H1 (cell line): ENCODE measurements around the gene SMYD3. TPM values are rescaled to one million over a fixed set of nuclear protein-coding genes. Genes with fewer than 3 reads are reported as not detected.

Experiments
- CTCF ChIA-PET: fragments of 300-600 bp; sonication (Branson Sonifier 250); formaldehyde crosslinking; loops from one replicate; lab custom pipeline; 2021; ENCODE audit not compliant: partially characterized antibody; lab: Charles Lee
- POLR2A ChIA-PET: fragments of 300-600 bp; sonication (Branson Sonifier 250); formaldehyde crosslinking; loops from one replicate; lab custom pipeline; 2021; ENCODE audit warnings: inconsistent platforms; ENCODE audit not compliant: partially characterized antibody; lab: Charles Lee
- DNase-seq, 2 experiments: peaks; one replicate each; pipeline versions ENCODE4 v3.0.0 to v3.0.0-alpha.2; 2010 to 2022; ENCODE audit warnings: low spot score in 2 of 2, low read depth in 1 of 2, mixed read lengths in 1 of 2
- FAIRE-seq: peaks from 2 replicates; lab custom pipeline; 2011; peaks lifted over from hg19 to GRCh38; lab: Jason Lieb, UNC
- H2AFZ ChIP-seq: 2 replicates; pipeline ENCODE4 v1.8.1; 2012; ENCODE audit warnings: low read length, inconsistent platforms
- H2AK5ac ChIP-seq: 2 replicates; pipeline ENCODE4 v1.6.1; 2013; ENCODE audit warnings: low read depth, low read length
- H2BK120ac ChIP-seq: replicated peaks from 2 replicates; pipeline ENCODE3; 2013; ENCODE audit warnings: low read depth, low read length, inconsistent platforms
- H2BK12ac ChIP-seq: 2 replicates; pipeline ENCODE4 v1.6.1; 2013; ENCODE audit warnings: low read depth, low read length
- H2BK15ac ChIP-seq: 2 replicates; pipeline ENCODE4 v1.6.1; 2013; ENCODE audit warnings: low read length
- H2BK20ac ChIP-seq: 2 replicates; pipeline ENCODE4 v1.6.1; 2013; ENCODE audit warnings: low read length
- H2BK5ac ChIP-seq: 2 replicates; pipeline ENCODE4 v1.6.1; 2013; ENCODE audit warnings: low read depth, low read length
- H3K14ac ChIP-seq: 2 replicates; pipeline ENCODE4 v1.6.1; 2013; ENCODE audit warnings: inconsistent platforms; ENCODE audit not compliant: insufficient read length
- H3K18ac ChIP-seq: 2 replicates; pipeline ENCODE4 v1.6.1; 2013; ENCODE audit warnings: low read length; ENCODE audit errors: extremely low read depth
- H3K23ac ChIP-seq: 2 replicates; pipeline ENCODE4 v1.6.1; 2013; ENCODE audit warnings: inconsistent platforms; ENCODE audit not compliant: insufficient read length
- H3K23me2 ChIP-seq: 2 replicates; pipeline ENCODE4 v1.6.1; 2013; ENCODE audit warnings: low read depth, low read length
- H3K27ac ChIP-seq: 2 replicates; pipeline ENCODE4 v1.6.1; 2011; ENCODE audit warnings: low read depth, low read length, inconsistent platforms
- H3K27me3 ChIP-seq, 4 experiments: replicated peaks in 1 of 4; 1 replicate in 1 of 4; 2 replicates in 3 of 4; pipeline versions ENCODE4 v1.6.1 to v1.8.1; 2011 to 2013; ENCODE audit warnings: low read length in 3 of 4, mild to moderate bottlenecking in 3 of 4, inconsistent platforms in 2 of 4, mixed read lengths in 2 of 4, moderate library complexity in 1 of 4; ENCODE audit not compliant: control insufficient read depth in 3 of 4, insufficient read depth in 3 of 4; ENCODE audit errors: extremely low read depth in 1 of 4
- H3K36me3 ChIP-seq, 4 experiments: 2 replicates each; pipeline versions ENCODE4 v1.6.1 to v1.8.1; 2011 to 2013; ENCODE audit warnings: mild to moderate bottlenecking in 4 of 4, low read length in 3 of 4, moderate library complexity in 2 of 4, control low read depth in 1 of 4, inconsistent platforms in 1 of 4; ENCODE audit not compliant: insufficient read depth in 4 of 4, control insufficient read depth in 2 of 4
- H3K4ac ChIP-seq: replicated peaks from 2 replicates; pipeline ENCODE3; 2013; ENCODE audit warnings: low read length, low read depth, mixed read lengths, inconsistent platforms; ENCODE audit not compliant: insufficient read length
- H3K4me1 ChIP-seq, 4 experiments: replicated peaks in 1 of 4; 1 replicate in 1 of 4; 2 replicates in 3 of 4; pipeline versions ENCODE4 v1.6.1 to v1.8.1; 2011 to 2013; ENCODE audit warnings: low read length in 3 of 4, inconsistent platforms in 2 of 4, mixed read lengths in 1 of 4; ENCODE audit not compliant: insufficient read depth in 4 of 4, control insufficient read depth in 3 of 4
- H3K4me2 ChIP-seq, 2 experiments: 2 replicates each; pipeline versions ENCODE4 v1.6.1 to v1.8.1; 2011 to 2013; ENCODE audit warnings: low read depth in 2 of 2, low read length in 2 of 2, control low read depth in 1 of 2, inconsistent platforms in 1 of 2, mild to moderate bottlenecking in 1 of 2; ENCODE audit not compliant: insufficient read depth in 1 of 2
- H3K4me3 ChIP-seq, 4 experiments: fragments of 200-600, 300-600 bp in 1 of 4; sonication (generic), shearing (Covaris generic), sonication (Bioruptor Twin) in 1 of 4; 2 replicates each; pipeline versions ENCODE4 v1.5.1 to v1.8.1; 2011 to 2016; ENCODE audit warnings: low read length in 4 of 4, low read depth in 3 of 4, control low read depth in 2 of 4, inconsistent platforms in 2 of 4, mild to moderate bottlenecking in 2 of 4, mixed read lengths in 1 of 4, moderate library complexity in 1 of 4; ENCODE audit not compliant: insufficient read depth in 2 of 4; ENCODE audit errors: extremely low read depth in 1 of 4
- H3K56ac ChIP-seq: replicated peaks from 2 replicates; pipeline ENCODE3; 2013; ENCODE audit warnings: low read depth, mild to moderate bottlenecking, mixed read lengths, low read length, inconsistent platforms; ENCODE audit not compliant: insufficient read length
- H3K79me1 ChIP-seq: 2 replicates; pipeline ENCODE4 v1.6.1; 2013; ENCODE audit warnings: low read depth, low read length, control low read depth
- H3K79me2 ChIP-seq, 2 experiments: 2 replicates each; pipeline versions ENCODE4 v1.6.1 to v1.8.1; 2012 to 2013; ENCODE audit warnings: low read length in 2 of 2, mild to moderate bottlenecking in 2 of 2, inconsistent platforms in 1 of 2; ENCODE audit not compliant: insufficient read depth in 2 of 2, control insufficient read depth in 1 of 2
- H3K9ac ChIP-seq, 4 experiments: replicated peaks in 1 of 4; 1 replicate in 1 of 4; 2 replicates in 3 of 4; pipeline versions ENCODE4 v1.6.1 to v1.8.1; 2011 to 2013; ENCODE audit warnings: low read depth in 3 of 4, low read length in 3 of 4, control low read depth in 2 of 4, mild to moderate bottlenecking in 2 of 4, moderate library complexity in 2 of 4, inconsistent platforms in 1 of 4; ENCODE audit errors: extremely low read depth in 1 of 4
- H3K9me3 ChIP-seq, 2 experiments: 2 replicates each; pipeline versions ENCODE4 v1.6.1 to v1.8.1; 2012 to 2013; ENCODE audit warnings: mild to moderate bottlenecking in 2 of 2, moderate library complexity in 2 of 2, control low read depth in 1 of 2, inconsistent platforms in 1 of 2, low read depth in 1 of 2, low read length in 1 of 2, mixed read lengths in 1 of 2; ENCODE audit not compliant: insufficient read depth in 2 of 2
- H4K20me1 ChIP-seq, 2 experiments: replicated peaks in 1 of 2; 2 replicates each; pipeline versions ENCODE3 to v1.8.1; 2011 to 2013; ENCODE audit warnings: inconsistent platforms in 2 of 2, low read length in 2 of 2, mild to moderate bottlenecking in 1 of 2; ENCODE audit not compliant: insufficient read depth in 2 of 2, control insufficient read depth in 1 of 2
- H4K5ac ChIP-seq: 2 replicates; pipeline ENCODE4 v1.6.1; 2013; ENCODE audit warnings: low read length, low read depth, mixed read lengths, inconsistent platforms; ENCODE audit not compliant: insufficient read length
- H4K8ac ChIP-seq: 2 replicates; pipeline ENCODE4 v1.8.0; 2013; ENCODE audit warnings: mild to moderate bottlenecking, moderate library complexity, low read length, inconsistent platforms; ENCODE audit not compliant: insufficient read depth; ENCODE audit errors: extremely low read depth
- H4K91ac ChIP-seq: replicated peaks from 2 replicates; pipeline ENCODE3; 2013; ENCODE audit warnings: low read length, mixed read lengths, inconsistent platforms; ENCODE audit not compliant: insufficient read length
- ATF3 ChIP-seq: IDR thresholded peaks from 2 replicates; pipeline ENCODE4 v1.6.1; 2011; ENCODE audit warnings: low read depth, mild to moderate bottlenecking, low read length; ENCODE audit not compliant: insufficient read depth
- CBX8 ChIP-seq: fragments of 300-800, 300-1000 bp; sonication (generic); IDR thresholded peaks from 2 replicates; pipeline ENCODE4 v1.7.1; 2016; ENCODE audit warnings: low read depth, low read length, borderline replicate concordance
- CTCF ChIP-seq, 3 experiments: IDR thresholded peaks; 1 replicate in 2 of 3; 2 replicates in 1 of 3; pipeline versions ENCODE4 v1.5.1 to v1.6.1; 2011; ENCODE audit warnings: low read length in 3 of 3, mild to moderate bottlenecking in 3 of 3, inconsistent platforms in 2 of 3, low read depth in 1 of 3, moderate library complexity in 1 of 3; ENCODE audit not compliant: insufficient read depth in 1 of 3; ENCODE audit errors: control extremely low read depth in 1 of 3
- KDM5A ChIP-seq: fragments of 200-600 bp; IDR thresholded peaks from 2 replicates; pipeline ENCODE4 v1.7.1; 2012; ENCODE audit warnings: mild to moderate bottlenecking, low read length, inconsistent platforms, mixed read lengths
- POLR2A ChIP-seq, 2 experiments: IDR thresholded peaks; 1 replicate in 1 of 2; 2 replicates in 1 of 2; pipeline ENCODE4 v1.6.1; 2011; ENCODE audit warnings: low read depth in 2 of 2, low read length in 2 of 2, mild to moderate bottlenecking in 2 of 2; ENCODE audit errors: control extremely low read depth in 1 of 2
- RAD21 ChIP-seq, 2 experiments: IDR thresholded peaks in 1 of 2; conservative IDR thresholded peaks in 1 of 2; 2 replicates each; pipeline ENCODE4 v1.6.1; 2011; ENCODE audit warnings: low read depth in 2 of 2, low read length in 2 of 2, improper control_type of control experiment in 1 of 2, inconsistent platforms in 1 of 2, mild to moderate bottlenecking in 1 of 2, moderate library complexity in 1 of 2
- SIX5 ChIP-seq: IDR thresholded peaks from 2 replicates; pipeline ENCODE4 v1.6.1; 2011; ENCODE audit warnings: mild to moderate bottlenecking, low read depth, low read length
- TAF1 ChIP-seq: IDR thresholded peaks from 2 replicates; pipeline ENCODE4 v1.6.1; 2011; ENCODE audit warnings: mild to moderate bottlenecking, low read depth, low read length
- WGBS, 2 experiments: shearing (Covaris generic) in 1 of 2; methylation state at CpG; one replicate each; pipeline versions ENCODE4 v1.1.6 to v1.1.7; 2013 to 2015; ENCODE audit warnings: low lambda C conversion rate in 2 of 2, mixed read lengths in 2 of 2, inconsistent platforms in 1 of 2, low coverage in 1 of 2, missing lambda C conversion rate in 1 of 2; ENCODE audit not compliant: insufficient replicate concordance in 2 of 2, insufficient coverage in 1 of 2, insufficient read length in 1 of 2; ENCODE audit errors: extremely low coverage in 1 of 2, missing lambda C conversion rate in 1 of 2; 5-methylcytosine and 5-hydroxymethylcytosine counted together
- polyA plus RNA-seq, 7 experiments: library from polyadenylated mRNA; depleted of rRNA in 3 of 7; stranded (reverse) in 5 of 7; unstranded in 2 of 7; fragments of >200 nt in 5 of 7; fragments of 200-250 nt in 2 of 7; gene quantifications; 1 replicate in 5 of 7; 2 replicates in 1 of 7; 4 replicates in 1 of 7; pipeline versions ENCODE4 v1.2.1 to v1.2.3, GENCODE V29; 2011 to 2013; ENCODE audit warnings: missing spikeins in 2 of 7, mixed read lengths in 2 of 7
- total RNA-seq: library from RNA; stranded (reverse); fragmentation: NEBNext Ultra II Directional; extraction: Animal tissue kit (Norgen Biotek cat#: 25700); gene quantifications from 2 replicates; pipeline ENCODE4 v1.2.1, GENCODE V29; 2021

Gene SMYD3
- total and polyA plus RNA-seq, 2 of the 8 experiments (the other 6 are each of a cell fraction or from before 2014, with no cell fraction given) = 17.3 to 25.4 TPM

- Histone ChIP-seq H3K4ac (no peak overlapping the region), H4K8ac (peak overlapping the region; percentile 16; the same call in 1 of the 2 replicates), H2BK5ac (peak overlapping the region; percentile 60; the same call in 1 of the 2 replicates), H2AK5ac (0 out of 2 replicates have a peak overlapping the region, but pooled peaks have one; percentile 19), H3K9me3 (no peaks in the 10 kb centered on the region), H3K23ac (no peak overlapping the region), H2BK12ac (0 out of 2 replicates have a peak overlapping the region, but pooled peaks have one; percentile 23), H2BK120ac (peak overlapping the region; percentile 22), H3K4me1 (peaks cover 5 to 7% (median 5%) of the 10 kb centered on the region in 4 experiments), H2BK15ac (no peak overlapping the region), H3K27me3 (no peaks in the 10 kb centered on the region), H3K56ac (no peak overlapping the region), H2AFZ (no peak overlapping the region), H4K91ac (peak overlapping the region; percentile 39), H4K20me1 (no peaks in the 10 kb centered on the region), H3K79me2 (no peaks in the 10 kb centered on the region), H3K18ac (0 out of 2 replicates have a peak overlapping the region, but pooled peaks have one; percentile 40), H4K5ac (no peak overlapping the region), H3K79me1 (no peaks in the 10 kb centered on the region), H2BK20ac (no peak overlapping the region), H3K9ac (no peak overlapping the region; a peak in 1 of 7 replicates), H3K14ac (no peak overlapping the region), H3K27ac (no peak overlapping the region), H3K4me3 (no peak overlapping the region), H3K4me2 (no peak overlapping the region; a peak in 1 of 4 replicates), H3K36me3 (no peaks in the 10 kb centered on the region), H3K23me2 (no peaks in the 10 kb centered on the region)
- peak in 1 of 2 experiments; percentile 55 for DNase-seq
- ChIA-PET POLR2A (no interaction called here), CTCF (interaction anchor here (0.7 to 1.8 kb wide), 7 partner anchors 10 to 351 kb away, joined by 3 to 5 read pairs (median 3); no protein-coding TSS in a partner anchor)
- 78% methylated on average over 8 of the region's 8 CpGs; no CpG with 5 or more reads in 1 of the 2 experiments for WGBS, 2 experiments
- no peak for FAIRE-seq
- TF ChIP-seq CBX8 = no peak
- peak; percentile 14 to 36 (median 25); a peak in 3 of 4 replicates for TF ChIP-seq CTCF (IDR thresholded peaks at IDR 0.05; ENCODE audit: control extremely low read depth in 1 of 3, insufficient read depth in 1 of 3, low read depth in 1 of 3, low read length in 3 of 3)
- no peak for TF ChIP-seq POLR2A (IDR thresholded peaks at IDR 0.05; ENCODE audit: control extremely low read depth in 1 of 2, low read depth in 2 of 2, low read length in 2 of 2)
- TF ChIP-seq RAD21 (IDR thresholded peaks at IDR 0.05 in 1 of 2, conservative IDR thresholded peaks at IDR 0.05 in 1 of 2; ENCODE audit: low read depth in 2 of 2, low read length in 2 of 2) = peak; percentile 22 to 40; a peak in 3 of 4 replicates
- no peak for TF ChIP-seq KDM5A
- TF ChIP-seq SIX5 = no peak
- TF ChIP-seq TAF1 = no peak
- no peak for TF ChIP-seq ATF3
Observed at GRCh38 chr1:246355411-246356230, 151.5 kb downstream of the SMYD3 start.
